GM12878 (cell line): ENCODE data around the gene CNRIP1. TPM values are rescaled to one million over a fixed set of nuclear protein-coding genes. Genes with fewer than 3 reads are reported as not detected.

Experiments
- ATAC-seq: fragments of 200-7000 bp; cut with Tn5 transposase; 3 replicates; pipeline ENCODE4 v1.9.1; 2020; ENCODE audit warnings: mild to moderate bottlenecking, moderate library complexity
- BruUV-seq: library from RNA; stranded (reverse); fragments of 400-500 nt; replicated peaks from 2 replicates; lab custom pipeline; 2021; lab: Mats Ljungman, UMichigan
- CTCF ChIA-PET: fragments of 300-600 bp; sonication (Branson Sonifier 250); formaldehyde crosslinking; extraction: SDS; loops from one replicate; lab custom pipeline; 2021; ENCODE audit warnings: inconsistent platforms; lab: Yijun Ruan, JAX
- POLR2A ChIA-PET: fragments of 350-600 bp; formaldehyde crosslinking; extraction: SDS; loops from one replicate; lab custom pipeline; 2021; ENCODE audit warnings: inconsistent platforms; lab: Charles Lee
- RAD21 ChIA-PET: fragments of 300-600 bp; sonication (Branson Sonifier 250); formaldehyde crosslinking; loops from one replicate; lab custom pipeline; 2023; ENCODE audit warnings: antibody characterized with exemption; ENCODE audit not compliant: unreplicated experiment; lab: Charles Lee
- SMC1A ChIA-PET: fragments of 300-600 bp; sonication (Branson Sonifier 250); formaldehyde crosslinking; loops from one replicate; lab custom pipeline; 2023; ENCODE audit not compliant: unreplicated experiment, uncharacterized antibody; lab: Charles Lee
- DNase-seq: peaks from one replicate; pipeline ENCODE4 v3.0.0-alpha.2; 2011; ENCODE audit warnings: low read depth, low spot score
- FAIRE-seq: peaks from 3 replicates; lab custom pipeline; 2011; peaks lifted over from hg19 to GRCh38; lab: Jason Lieb, UNC
- H2AFZ ChIP-seq: 2 replicates; pipeline ENCODE4 v1.6.0; 2011; ENCODE audit warnings: low read depth, low read length, control low read depth; ENCODE audit not compliant: control insufficient read depth
- H3K27ac ChIP-seq: 2 replicates; pipeline ENCODE4 v1.5.1; 2011; ENCODE audit warnings: control low read depth; ENCODE audit not compliant: control insufficient read depth, insufficient read depth
- H3K27me3 ChIP-seq, 2 experiments: replicated peaks in 1 of 2; 2 replicates each; pipeline versions ENCODE4 v1.6.0 to v1.6.1; 2011; ENCODE audit warnings: low read length in 1 of 2; ENCODE audit not compliant: control insufficient read depth in 2 of 2, insufficient read depth in 2 of 2
- H3K36me3 ChIP-seq, 2 experiments: 2 replicates each; pipeline ENCODE4 v1.5.1; 2011; ENCODE audit warnings: low read length in 1 of 2; ENCODE audit not compliant: control insufficient read depth in 2 of 2, insufficient read depth in 2 of 2
- H3K4me1 ChIP-seq: 2 replicates; pipeline ENCODE4 v1.6.1; 2011; ENCODE audit warnings: mild to moderate bottlenecking, low read length, moderate library complexity, mixed read lengths; ENCODE audit not compliant: control insufficient read depth, insufficient read depth
- H3K4me2 ChIP-seq: 2 replicates; pipeline ENCODE4 v1.6.0; 2011; ENCODE audit warnings: control low read depth; ENCODE audit not compliant: control insufficient read depth, insufficient read depth
- H3K4me3 ChIP-seq: fragments of 200-600 bp; sonication (generic); 2 replicates; pipeline ENCODE4 v1.5.1; 2016
- H3K79me2 ChIP-seq: 2 replicates; pipeline ENCODE4 v1.6.0; 2011; ENCODE audit warnings: low read length; ENCODE audit not compliant: control insufficient read depth, insufficient read depth
- H3K9ac ChIP-seq: 2 replicates; pipeline ENCODE4 v1.8.0; 2011; ENCODE audit warnings: low read length, control low read depth, mixed read lengths; ENCODE audit not compliant: control insufficient read depth, insufficient read depth
- H3K9me3 ChIP-seq: replicated peaks from 3 replicates; pipeline ENCODE4 v1.5.1; 2011; ENCODE audit warnings: mild to moderate bottlenecking, low read length; ENCODE audit not compliant: control insufficient read depth, insufficient read depth
- H4K20me1 ChIP-seq: 2 replicates; pipeline ENCODE4 v1.6.0; 2011; ENCODE audit not compliant: control insufficient read depth, insufficient read depth
- ELK1 ChIP-seq: IDR thresholded peaks from 2 replicates; pipeline ENCODE4 v1.6.1; 2012; ENCODE audit warnings: low read depth, low read length, improper control_type of control experiment
- IKZF2 ChIP-seq, 2 experiments: fragments of 450-650 bp; IDR thresholded peaks; 2 replicates each; pipeline ENCODE4 v1.6.1; 2017; ENCODE audit warnings: mild to moderate bottlenecking in 2 of 2, moderate library complexity in 2 of 2
- RELB ChIP-seq: fragments of 450-650 bp; IDR thresholded peaks from 2 replicates; pipeline ENCODE4 v1.6.1; 2017; ENCODE audit warnings: low read depth, mild to moderate bottlenecking, moderate library complexity
- RUNX3 ChIP-seq: IDR thresholded peaks from 2 replicates; pipeline ENCODE4 v1.6.1; 2012; ENCODE audit warnings: low read length, inconsistent platforms
- WGBS: methylation state at CpG from one replicate; pipeline ENCODE4 v1.1.6; 2016; ENCODE audit warnings: low lambda C conversion rate; ENCODE audit not compliant: insufficient replicate concordance, insufficient coverage; ENCODE audit errors: missing lambda C conversion rate; 5-methylcytosine and 5-hydroxymethylcytosine counted together
- in situ Hi-C: fragments of 300-500 bp; cut with MboI; formaldehyde crosslinking; loops from 9 replicates; pipeline ENCODE4 v1.14.3; 2018; ENCODE audit warnings: mixed read lengths
- intact Hi-C: fragments of 100-400 bp; cut with micrococcal nuclease; formaldehyde crosslinking; loops from one replicate; pipeline ENCODE4 v1.14.2; 2022; ENCODE audit not compliant: unreplicated experiment
- polyA plus RNA-seq, 11 experiments: library from polyadenylated mRNA; depleted of rRNA in 4 of 11; unstranded in 6 of 11; stranded (reverse) in 5 of 11; fragments of >200 nt; fragmentation: Nextera tagmentation in 4 of 11; fragmentation: Illumina TruSeq in 1 of 11; extraction: Ambion mirVana in 4 of 11; extraction: Trizol in 1 of 11; gene quantifications; 1 replicate in 1 of 11; 2 replicates in 10 of 11; pipeline versions ENCODE4 v1.2.1 to v1.2.3, GENCODE V29; 2011 to 2016; ENCODE audit warnings: inconsistent platforms in 2 of 11, missing spikeins in 2 of 11, low read depth in 1 of 11
- total RNA-seq, 4 experiments: library from RNA; depleted of rRNA in 3 of 4; stranded (reverse); fragments of >200 nt in 3 of 4; fragmentation: Illumina TruSeq in 1 of 4; extraction: Trizol in 1 of 4; gene quantifications; 2 replicates each; pipeline versions ENCODE4 v1.2.1 to v1.2.3, GENCODE V29; 2013 to 2021

The CNRIP1 gene
- total and polyA plus RNA-seq, 10 of the 15 experiments (the other 5 are each of a cell fraction or from before 2014, with no cell fraction given): not detected

- ATAC-seq (no peak), FAIRE-seq (no peak), DNase-seq (no peak)
- H3K9ac ChIP-seq: peak overlapping the region; percentile 92
- ChIA-PET CTCF (interaction anchor here (0.8 to 2.6 kb wide), 15 partner anchors 33 to 204 kb away, joined by 3 to 17 read pairs (median 4); no protein-coding TSS in a partner anchor), POLR2A (interaction anchor here (0.6 to 2.1 kb wide), 7 partner anchors 13 to 57 kb away, joined by 3 to 5 read pairs (median 4); no protein-coding TSS in a partner anchor), SMC1A (interaction anchor here (0.7 to 2.6 kb wide), 15 partner anchors 16 to 190 kb away, joined by 3 to 14 read pairs (median 4); no protein-coding TSS in a partner anchor), RAD21 (interaction anchor here (0.7 to 2.6 kb wide), 11 partner anchors 13 to 191 kb away, joined by 3 to 10 read pairs (median 3); no protein-coding TSS in a partner anchor)
- BruUV-seq: no TSS peak
- peaks cover 16% of the 10 kb centered on the region for H3K4me1 ChIP-seq
- peak overlapping the region; percentile 91 for H3K27ac ChIP-seq
- peak in 1 of 2 experiments; percentile 20; a peak in 1 of 4 replicates for TF ChIP-seq IKZF2 (IDR thresholded peaks at IDR 0.05)
- TF ChIP-seq RUNX3: peak; percentile 30; the same call in 1 of the 2 replicates
- no peak for TF ChIP-seq ELK1
- 0 out of 2 replicates have a peak, but pooled peaks have one; percentile 9 for TF ChIP-seq RELB
- peaks cover 2% of the 10 kb centered on the region; the same call in 1 of the 2 replicates for H4K20me1 ChIP-seq
- no peaks in the 10 kb centered on the region for H3K27me3 ChIP-seq
- in situ Hi-C loops: no loop called here
- under 1% methylated on average over 5 of the region's 5 CpGs for WGBS
- no peaks in the 10 kb centered on the region for H3K9me3 ChIP-seq
- H2AFZ ChIP-seq: no peak overlapping the region
- peak overlapping the region; percentile 82 for H3K4me2 ChIP-seq
- H3K36me3 ChIP-seq: no peaks in the 10 kb centered on the region; a peak in 1 of 4 replicates
- H3K79me2 ChIP-seq: peaks cover 85% of the 10 kb centered on the region
- peak overlapping the region; percentile 85 for H3K4me3 ChIP-seq
- intact Hi-C loops: loop anchor here (2.0 to 5.0 kb wide), 4 partner anchors 47 to 192 kb away; partner anchors contain the start of gene PLEK
Measured at GRCh38 chr2:68250196-68250595, 69.6 kb downstream of the CNRIP1 start.
